C4-2B (cell line): ENCODE data around the gene STRIT1.

Experiments
- CTCF ChIP-seq: fragments of 450-650 bp; conservative IDR thresholded peaks from 2 replicates; pipeline ENCODE4 v1.5.1; 2017; ENCODE audit warnings: mild to moderate bottlenecking
- ZFX ChIP-seq: fragments of 450-650 bp; IDR thresholded peaks from 2 replicates; pipeline ENCODE4 v1.6.1; 2017

GRCh38 chr3:155326244-155326643 lies 32.8 kb upstream of the STRIT1 start:
- TF ChIP-seq CTCF (no peak), ZFX (no peak)
